HG03571 (cell line): ENCODE data around the gene NDST1.
A peak's percentile ranks its signal among the peaks of the same experiment; 100 is the strongest.
"Not testable (repeated sequence)": the region's sequence is repeated elsewhere in the genome, so short reads cannot be mapped to it uniquely, and the experiment has no call there.

Source experiments
- ATAC-seq: cut with Tn5 transposase; IDR thresholded peaks from one replicate; pipeline ENCODE4 v1.9.1; 2021; ENCODE audit not compliant: unreplicated experiment

Gene NDST1

DNA sequence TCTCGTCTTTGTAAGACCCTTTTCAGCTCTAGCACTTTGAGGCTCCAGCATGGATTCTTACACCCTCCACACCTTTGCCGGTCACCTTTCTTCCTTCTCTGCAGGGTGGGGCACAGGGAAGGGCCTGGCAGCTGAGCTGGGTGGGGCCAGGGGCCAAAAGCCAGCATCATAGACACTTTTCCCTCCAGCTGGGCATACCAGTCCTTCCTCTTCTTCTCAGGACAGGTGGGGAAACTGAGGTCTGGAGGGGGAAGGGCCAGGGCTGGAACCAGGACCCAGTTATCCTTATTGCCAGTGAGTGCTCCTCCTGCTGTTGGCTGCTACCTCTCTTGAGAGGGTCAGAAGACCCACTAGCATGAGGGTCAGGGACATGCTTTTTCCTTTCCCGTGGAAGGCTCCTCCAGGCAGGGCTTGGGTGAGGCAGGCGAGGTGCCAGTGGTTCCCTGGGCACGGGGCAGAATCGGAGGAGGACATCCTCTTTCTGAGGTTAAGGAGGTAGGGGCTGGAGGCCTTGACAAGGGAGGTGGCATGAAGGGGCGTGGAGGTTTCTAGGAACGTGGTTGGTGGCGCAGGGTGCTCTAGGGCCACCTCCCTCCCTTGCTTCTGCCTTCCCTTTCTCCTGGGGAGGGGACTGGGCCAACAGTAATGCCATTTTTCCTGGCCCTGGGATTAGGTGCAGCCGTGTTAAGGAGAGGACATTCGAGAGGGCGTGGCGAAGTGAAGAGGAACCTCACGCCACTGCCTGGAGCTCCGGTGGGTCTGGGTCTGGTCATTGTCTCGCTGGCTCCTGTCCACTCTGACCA lies at the start of gene NDST1:
Gene NDST1 (plus strand): TSS at position 658 of the 803 bp plus-strand sequence. CDS start 13,124 bp downstream, outside the sequence.
- no peak for ATAC-seq

DNA sequence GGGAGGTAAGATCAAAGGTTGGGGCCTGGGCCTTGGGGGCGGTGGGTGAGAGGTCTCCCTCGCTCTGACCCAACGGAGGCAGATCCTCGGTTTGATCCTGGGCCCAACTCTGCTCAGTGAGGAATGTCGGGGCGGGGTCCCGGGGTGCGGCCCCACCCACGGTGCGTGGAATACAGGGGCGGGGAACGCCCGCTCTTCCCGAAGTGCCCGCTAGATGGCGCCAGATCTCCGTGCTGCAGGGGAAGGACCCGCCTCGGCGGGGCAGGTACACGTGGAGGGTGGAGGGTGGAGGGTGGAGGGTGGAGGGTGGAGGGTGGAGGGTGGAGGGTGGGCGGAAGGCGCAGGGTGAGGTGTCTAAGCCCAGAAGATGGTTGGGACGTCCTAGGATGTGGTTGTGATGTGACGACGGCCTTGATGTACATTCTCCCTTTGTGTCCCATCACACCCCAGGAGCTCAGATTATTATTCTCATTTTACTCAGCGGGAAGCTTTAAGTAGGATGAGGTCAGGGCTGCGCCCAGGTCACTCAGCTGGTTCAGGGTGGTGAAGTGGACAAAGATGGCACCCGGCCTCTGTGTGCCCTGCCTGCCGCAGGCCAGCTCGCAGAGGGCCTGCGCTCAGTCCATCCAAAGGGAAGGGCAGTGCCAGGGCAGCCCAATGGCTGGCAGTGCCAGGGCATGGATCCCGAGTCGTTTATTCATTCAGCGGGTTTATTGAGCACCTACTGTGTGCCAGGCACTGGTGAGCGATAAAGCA lies 49.0 kb upstream of the NDST1 start:
- ATAC-seq: peak; percentile 68

DNA sequence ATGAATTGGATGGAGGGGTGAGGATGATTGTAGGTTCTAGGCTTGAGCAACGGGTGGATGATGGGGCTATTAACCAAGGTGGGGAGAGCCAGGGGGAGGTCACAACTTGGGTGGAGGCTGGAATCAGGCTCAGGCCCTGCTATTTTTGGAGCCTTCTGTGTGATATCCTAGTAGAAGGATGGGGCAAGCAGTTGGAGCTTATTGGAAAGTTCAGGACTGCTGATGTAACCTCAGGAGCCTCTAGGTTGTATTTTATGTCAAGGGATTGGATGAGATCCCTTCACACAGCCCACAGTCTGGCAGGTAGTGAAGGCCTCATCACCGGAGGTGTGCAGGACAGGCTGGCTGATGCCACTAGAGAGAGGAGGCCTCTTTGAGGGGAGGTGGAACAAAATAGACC lies 47.1 kb upstream of the NDST1 start:
- ATAC-seq: peak; percentile 8

DNA sequence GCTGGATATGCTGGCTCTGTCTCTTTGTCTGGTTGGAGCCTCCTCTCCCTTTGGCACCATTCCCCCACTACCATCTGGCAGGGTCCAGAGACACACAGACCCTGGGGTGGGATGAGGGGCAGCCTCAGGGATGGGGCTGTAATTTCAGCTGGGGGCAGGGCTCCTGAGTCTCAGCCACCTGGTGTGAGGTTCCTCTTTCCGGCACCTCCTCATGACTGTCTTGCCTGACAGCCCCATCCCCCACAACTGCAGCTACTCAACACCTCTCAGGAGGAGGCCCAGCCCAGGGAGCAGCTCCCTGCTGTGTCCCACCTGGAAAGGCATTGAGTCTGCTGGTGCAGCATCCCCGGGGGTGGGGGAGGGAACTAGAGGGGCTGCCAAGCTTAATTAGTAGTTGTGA lies 46.7 kb upstream of the NDST1 start:
- ATAC-seq: peak; percentile 76

DNA sequence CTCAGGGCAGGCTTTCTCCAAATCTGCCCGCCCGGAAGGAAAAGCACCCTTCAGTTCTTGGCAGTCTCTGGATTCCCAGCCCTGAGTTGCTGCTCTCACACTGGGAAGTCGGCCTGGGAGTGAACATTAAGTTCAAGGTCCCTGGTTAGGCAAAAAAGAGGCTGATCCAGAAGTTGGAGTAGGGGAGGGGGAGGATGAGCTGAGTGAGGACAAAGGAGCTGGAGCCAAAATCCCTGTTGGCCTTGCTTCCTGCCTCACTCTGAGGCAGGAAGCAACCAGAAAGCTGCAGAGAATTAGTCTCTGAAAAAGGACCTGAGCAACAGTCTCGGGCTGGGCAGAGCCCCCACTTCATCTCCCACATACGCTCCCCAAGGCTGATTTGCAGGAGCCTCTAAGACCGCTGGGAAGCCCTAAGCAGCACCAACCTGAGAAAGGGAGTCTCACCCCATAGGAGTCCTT lies 43.3 kb upstream of the NDST1 start:
- no peak for ATAC-seq

DNA sequence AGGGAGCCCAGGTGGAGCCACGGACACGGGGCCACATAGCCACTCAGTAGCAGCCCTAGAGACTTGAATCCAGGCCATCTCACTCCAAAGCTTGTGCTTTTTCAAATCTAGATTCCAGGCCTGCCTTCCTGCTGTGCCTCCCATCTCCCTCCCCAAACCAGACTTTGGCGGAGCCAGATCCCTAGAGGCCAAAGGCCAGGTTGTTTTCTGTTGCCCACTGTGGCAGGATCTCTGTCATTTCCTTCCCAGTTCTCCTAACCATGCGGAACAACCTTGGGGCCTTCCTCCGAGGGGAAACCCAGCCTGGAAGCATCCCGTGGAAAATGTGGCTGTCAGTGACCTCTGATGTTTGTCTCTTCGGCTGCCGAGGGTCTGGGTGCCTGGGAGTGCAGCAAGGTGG lies 42.0 kb upstream of the NDST1 start:
- no peak for ATAC-seq

DNA sequence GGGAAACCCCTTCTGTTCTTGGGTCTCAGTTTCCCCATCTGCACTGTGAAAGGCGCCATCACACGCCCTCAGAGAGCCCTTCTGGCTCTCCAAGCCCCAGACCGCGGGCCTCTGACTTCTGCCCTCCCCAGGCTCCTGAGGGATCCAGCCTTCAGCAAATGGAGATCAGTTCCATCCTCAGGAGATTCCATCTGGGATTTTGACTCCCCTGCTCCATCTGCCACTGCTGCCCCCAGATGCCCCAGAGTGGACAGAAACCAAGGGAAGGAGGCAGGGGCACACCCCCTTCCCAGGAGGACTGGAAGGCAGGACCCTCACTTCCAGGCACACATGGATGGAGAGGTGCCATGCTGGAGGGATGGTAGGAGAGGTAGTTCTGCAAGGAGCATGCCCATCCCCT lies 39.7 kb upstream of the NDST1 start:
- no peak for ATAC-seq

DNA sequence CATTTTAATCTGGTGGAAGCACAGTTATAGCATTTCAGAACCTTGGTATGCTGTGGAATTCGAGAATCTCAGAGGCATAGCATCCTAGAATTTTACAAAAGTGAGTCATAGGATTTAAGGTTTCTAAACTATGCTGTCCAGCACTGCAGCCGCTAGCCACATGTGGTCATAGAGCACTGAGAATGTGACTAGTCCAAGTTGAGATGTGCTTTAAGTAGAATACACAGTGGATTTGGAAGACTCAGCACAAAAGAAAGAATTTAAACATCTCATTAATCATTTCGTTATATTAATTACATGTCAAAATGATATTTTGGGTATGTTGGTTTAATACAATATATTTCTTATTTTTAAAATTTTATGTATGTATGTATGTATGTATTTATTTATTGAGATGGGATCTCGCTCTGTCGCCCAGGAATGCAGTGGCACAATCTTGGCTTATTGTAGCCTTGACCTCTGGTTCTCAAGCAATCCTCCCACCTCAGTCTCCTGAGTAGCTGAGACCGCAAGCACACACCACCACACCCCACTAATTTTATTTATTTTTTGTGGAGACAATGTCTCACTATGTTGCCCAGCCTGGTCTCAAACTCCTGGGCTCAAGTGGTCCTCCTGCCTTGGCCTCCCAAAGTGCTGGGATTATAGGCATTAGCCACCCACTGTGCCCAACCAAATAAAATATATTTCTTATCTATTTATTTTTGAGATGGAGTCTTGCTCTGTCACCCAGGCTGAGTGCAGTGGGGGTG lies 38.0 kb upstream of the NDST1 start:
- ATAC-seq: no peak

DNA sequence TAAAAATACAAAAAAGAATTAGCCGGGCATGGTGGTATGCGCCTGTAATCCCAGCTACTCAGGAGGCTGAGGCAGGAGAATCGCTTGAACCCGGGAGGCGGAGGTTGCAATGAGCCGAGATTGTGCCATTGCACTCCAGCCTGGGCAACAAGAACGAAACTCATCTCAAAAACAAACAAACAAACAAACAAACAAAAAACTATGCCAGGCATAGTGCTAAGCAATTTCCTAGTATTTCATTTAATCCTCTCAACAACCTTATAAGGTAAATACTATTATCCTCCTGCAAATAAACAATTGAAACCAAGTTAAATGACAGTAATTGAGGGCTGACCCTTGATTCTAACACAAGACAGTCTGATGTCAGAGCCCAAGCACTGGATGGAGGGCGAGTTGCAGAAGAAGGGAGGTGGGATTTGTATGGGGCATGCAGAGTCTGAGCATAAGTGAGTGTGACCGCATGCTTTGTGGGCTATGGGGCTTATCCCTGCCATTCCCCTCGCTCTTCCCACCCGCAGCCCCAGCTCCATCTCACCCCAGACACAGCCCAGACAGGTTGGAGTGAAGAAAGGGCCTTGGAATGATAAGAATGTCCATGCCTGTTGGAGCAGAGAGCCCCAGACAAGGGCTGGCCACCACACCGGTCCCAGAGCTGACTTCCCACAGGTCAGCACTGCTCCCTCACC lies 34.1 kb upstream of the NDST1 start:
- ATAC-seq: no peak

DNA sequence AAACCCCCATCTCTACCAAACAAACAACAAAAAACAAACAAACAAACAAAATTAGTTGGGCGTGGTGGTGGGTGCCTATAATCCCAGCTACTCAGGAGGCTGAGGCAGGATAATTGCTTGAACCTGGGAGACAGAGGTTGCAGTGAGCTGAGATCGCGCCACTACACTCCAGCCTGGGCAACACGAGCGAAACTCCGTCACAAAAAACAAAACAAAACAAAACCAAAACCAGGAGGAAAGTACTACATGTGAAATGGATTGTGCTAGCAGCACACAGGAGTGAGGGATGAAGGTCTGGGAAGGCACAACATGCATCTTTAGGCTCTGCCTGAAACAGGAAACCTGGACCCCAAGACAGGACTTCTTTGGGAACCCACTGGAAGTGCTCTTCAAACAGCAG lies 31.4 kb upstream of the NDST1 start:
- not testable (repeated sequence) for ATAC-seq

DNA sequence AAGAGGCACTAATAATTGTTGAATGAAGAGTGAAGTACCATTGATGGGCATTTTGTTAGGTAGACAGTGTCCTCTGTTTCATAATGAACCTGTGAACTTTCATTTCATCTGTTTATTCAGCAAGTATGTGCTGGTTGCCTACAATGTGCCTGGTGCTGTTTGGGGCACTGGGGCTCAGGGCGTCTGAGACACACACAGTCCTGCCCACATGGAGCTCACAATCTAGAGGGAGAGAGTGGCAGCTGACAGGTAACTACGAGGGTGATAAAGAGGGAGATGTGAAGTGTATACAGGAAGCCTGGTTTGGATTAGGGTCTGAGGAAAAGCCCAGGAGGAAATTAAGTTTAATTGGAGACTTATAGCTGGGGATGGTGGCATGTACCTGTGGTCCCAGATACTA lies 28.5 kb upstream of the NDST1 start:
- ATAC-seq: no peak

DNA sequence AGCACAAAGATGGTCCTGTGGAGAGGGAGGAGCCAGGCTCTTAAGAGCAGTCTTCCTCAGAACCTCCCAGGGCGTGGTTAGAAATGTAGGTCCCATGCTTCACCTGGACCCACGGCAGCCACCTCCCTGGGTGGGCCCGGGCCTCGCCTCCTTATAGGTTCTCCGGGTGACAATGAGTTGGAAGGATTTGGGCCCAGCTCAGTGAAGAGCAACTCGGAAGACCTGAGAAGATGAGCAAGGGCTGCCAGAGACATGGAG lies 26.3 kb upstream of the NDST1 start:
- ATAC-seq: no peak

DNA sequence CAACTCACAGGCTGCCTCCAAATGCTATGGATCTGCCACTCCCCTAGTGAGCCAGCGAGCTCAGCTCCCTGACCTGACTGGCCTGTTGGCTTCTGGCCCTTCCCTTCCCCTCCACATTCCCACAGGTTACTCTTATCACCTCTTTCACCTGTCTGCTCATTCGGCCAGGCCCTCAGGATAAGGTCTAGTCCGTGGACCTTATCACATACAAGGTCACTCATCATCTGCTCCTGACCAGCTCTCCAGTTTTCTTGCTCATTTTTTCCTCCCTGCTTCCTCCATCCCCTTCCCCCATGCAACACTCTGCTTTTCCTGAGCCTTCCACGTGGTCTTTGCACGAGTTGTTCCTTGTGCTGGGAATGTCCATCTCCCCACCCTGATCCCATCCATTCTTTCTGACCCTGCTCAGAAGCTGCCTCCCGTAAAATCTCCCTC lies 25.9 kb upstream of the NDST1 start:
- no peak for ATAC-seq

DNA sequence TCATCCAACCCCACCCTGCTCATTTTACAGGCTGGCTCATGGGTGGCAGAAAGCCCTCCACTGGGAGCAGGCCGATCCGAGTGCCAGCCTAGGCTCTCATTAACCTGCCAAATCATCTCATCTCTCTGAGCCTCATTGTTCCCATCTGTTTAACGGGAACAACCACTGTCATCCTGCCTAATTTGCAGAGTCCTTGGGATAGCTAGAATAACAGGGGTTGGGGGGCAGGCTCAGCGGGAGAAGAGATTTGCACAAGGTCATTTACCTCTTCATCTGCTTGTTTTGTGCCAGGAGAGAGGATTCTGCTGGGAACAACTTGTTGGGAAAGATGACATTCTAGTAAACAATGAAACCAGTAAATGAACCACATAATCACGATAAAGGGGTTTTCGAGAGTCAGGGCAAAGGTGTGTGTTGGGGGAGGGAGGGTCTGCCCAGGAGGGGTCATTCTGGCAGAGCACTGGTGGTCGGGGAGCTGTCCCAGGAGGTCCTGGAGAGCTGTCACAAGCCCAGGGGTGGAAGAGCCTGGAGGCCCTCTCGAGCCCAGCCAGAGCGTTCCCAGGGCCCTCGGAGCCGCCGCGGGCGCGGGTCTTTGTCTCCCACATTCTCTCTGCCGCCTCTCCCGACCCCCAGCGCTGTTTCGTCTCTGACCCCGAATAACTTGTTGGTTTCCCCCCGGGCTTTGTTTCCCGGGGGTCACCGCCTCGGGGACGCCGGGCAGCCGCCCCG lies 22.8 kb upstream of the NDST1 start:
- ATAC-seq: no peak

DNA sequence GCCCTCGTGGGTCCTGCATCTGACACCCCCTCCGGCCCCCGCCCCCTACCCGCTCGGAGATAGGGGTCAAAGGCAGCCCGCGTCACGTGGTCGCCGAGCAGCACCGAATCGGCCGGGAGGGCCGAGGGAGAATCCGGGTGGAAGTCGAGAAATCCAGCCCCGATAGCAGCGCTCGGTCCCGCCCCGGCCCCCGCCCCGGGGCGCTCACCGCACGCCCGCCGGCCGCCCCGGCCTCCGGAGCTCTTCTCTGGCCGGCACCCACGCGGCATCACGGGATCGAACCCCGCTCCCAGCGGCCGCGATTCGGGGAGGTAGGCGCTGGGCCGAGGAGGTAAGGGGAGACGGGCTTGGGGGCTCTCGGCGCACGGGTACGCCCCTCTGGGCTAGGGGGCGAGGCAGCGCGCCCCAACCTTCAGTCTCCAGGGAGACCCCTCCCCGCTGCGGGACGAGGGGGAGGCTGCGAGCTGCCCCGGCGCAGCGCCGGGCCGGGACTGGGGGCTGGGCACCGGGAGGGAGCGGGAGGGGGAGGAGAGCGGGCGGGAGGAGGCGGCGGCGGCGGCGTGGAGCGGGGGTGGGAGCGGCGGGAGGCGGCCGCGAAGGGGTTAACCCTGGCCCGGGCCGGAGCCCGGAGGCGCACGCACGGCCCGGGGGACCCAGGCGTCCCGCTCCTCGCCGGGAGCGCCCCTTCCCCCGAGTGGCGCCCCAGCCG lies 22.1 kb upstream of the NDST1 start:
- ATAC-seq: peak; percentile 27

DNA sequence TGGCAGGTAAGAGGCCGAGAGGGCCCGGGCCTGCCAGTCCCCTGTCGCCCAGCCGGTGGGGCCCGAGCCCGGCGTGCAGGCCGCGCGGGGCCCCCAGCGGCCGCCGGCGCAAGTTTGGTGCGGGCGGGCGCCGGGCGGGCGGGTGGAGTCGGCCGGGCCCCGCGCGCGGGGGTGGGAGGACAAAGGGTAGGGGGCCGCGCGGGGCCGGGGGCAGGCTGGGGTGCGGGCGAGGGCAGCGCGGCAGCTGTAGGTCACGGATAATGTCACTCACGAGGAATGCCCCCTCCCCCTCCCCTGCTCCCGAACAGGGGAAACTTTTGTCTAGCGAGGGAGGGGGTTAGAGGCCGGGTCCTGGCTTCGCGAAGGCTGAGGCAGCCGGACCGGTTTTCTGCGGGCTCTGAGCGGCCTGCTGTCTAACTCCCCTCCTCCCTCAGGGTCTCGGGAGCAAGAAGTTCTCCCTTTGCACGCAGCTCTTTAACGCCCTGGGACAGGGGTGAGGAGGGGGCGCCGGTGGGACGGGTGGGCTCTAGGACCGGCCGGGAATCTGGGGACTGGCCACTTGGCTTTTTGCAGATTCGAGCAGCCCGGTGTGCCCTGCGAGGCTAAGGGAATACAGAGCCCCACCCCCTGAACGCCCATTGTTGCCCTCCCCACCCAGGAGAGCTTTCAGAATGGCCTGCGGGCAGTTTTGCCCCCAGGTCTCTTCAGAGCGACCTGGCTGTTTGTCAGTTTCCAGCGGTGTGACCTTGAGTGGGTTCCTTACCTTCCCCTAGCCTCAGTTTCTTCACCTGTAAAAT lies 21.3 kb upstream of the NDST1 start:
- ATAC-seq: peak; percentile 21

DNA sequence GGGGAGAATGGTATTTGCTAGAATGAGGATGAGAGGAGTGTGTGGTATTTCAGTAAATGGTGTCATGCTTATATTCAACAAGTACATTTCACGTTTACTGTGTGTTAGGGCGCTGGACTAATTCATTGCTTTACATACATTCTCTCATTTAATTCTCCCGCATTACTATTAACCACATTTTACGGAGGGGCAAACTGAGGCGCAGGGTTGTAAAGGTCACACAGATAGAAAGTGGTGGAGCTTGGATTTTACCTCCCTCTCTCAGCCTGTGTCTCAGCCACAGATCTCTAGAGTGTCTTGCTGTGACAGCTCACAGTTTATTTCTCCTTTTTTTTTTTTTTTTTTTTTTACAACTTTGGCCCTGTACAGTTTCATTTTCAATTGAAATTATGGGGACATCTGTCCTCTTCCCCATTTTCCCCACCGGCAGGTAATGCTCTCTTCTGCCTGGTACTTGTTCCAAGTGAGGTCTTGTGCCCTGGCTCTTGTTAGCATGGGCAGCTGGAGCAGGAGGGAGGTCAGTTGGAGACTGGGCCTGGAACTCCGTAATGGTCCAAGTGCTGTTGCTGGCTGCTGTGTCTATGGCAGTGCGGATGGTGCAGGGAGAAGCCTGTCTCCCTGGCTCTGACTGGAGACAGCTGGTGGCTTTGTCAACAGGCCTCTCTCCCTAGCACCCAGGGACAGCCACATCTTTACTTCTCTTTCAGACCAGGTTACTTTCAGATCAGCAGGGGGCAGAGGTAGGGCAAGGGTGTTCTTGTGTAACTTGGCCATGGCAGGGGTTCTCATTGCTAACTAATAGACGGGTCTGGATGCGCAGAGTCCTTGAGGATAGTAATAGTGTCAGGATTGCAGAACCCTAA lies 20.5 kb upstream of the NDST1 start:
- no peak for ATAC-seq
